Measurements from ENCODE around the gene VPS13A. TPM values are rescaled to one million over a fixed set of nuclear protein-coding genes. Genes with fewer than 3 reads are reported as not detected.

The VPS13A gene
- total RNA-seq, 1 donor from 2014 or later, result 47.7 TPM

DNA sequence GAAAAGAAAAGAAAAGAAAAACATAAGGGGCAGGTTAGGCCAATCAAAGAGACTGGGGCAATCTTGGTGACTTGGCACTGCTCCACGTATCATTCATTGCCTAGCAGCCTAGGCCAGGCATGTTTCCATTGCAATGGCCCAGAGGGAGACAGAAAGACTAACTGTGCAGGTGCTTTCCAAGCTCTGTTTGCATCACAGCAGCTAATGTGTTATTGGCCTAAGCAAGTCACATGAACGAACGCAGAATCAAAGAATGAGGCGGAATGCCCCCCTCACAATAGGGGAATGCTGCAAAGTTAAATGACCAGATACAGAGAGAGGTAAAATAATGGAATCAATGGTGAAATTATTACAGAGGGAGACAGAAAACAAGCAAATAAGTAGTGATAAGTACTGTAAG is 11.1 kb upstream of the VPS13A start:
- Mint-ChIP-seq H3K27me3 (peaks cover 15% of the 10 kb centered on the region), H3K4me3 (no peak overlapping the region), H3K27ac (no peak overlapping the region), H3K36me3 (ENCODE audit: low read depth) (no peaks in the 10 kb centered on the region), H3K4me1 (no peaks in the 10 kb centered on the region), H3K9me3 (no peaks in the 10 kb centered on the region)
- intact Hi-C loops (cut with micrococcal nuclease), result no loop called here
- DNase-seq, result no peak

DNA sequence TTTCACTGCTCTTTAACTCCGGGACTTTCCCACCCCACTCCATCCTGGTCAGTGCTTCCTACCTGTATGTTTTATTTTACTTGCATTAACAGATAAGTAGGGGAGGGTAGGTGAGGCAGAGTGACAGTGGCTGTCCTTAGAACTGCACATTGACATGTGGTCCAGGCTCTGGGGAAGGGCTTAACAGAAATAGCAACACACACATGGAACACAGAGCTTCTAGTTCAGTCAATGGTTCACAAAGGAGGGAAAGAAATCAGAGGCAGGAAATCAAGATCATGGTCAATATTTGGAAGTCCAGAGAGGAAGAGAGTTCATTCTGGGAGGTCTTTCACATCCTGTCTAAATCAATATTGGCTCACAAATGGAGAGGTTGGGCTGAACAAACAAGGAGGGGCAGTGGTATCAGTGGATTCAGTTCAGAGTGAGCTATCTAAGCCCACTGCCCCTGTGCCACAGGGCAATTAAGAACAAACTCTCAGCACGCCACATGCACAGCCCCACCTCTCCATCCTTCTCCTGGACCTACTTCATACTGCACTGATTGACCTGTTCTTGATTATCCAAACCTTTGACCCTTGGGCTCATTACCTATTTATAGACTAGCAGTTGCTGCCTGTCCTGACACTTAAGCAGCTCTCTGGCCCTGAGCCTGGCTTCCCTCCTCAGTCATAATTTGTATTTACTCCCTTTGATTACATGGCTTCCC is 6.2 kb upstream of the VPS13A start:
- Mint-ChIP-seq H3K27me3 (peaks cover 32% of the 10 kb centered on the region), H3K27ac (no peak overlapping the region), H3K4me1 (no peaks in the 10 kb centered on the region), H3K4me3 (no peak overlapping the region), H3K36me3 (ENCODE audit: low read depth) (no peaks in the 10 kb centered on the region), H3K9me3 (no peaks in the 10 kb centered on the region)
- no peak for DNase-seq
- intact Hi-C loops (cut with micrococcal nuclease), result no loop called here

DNA sequence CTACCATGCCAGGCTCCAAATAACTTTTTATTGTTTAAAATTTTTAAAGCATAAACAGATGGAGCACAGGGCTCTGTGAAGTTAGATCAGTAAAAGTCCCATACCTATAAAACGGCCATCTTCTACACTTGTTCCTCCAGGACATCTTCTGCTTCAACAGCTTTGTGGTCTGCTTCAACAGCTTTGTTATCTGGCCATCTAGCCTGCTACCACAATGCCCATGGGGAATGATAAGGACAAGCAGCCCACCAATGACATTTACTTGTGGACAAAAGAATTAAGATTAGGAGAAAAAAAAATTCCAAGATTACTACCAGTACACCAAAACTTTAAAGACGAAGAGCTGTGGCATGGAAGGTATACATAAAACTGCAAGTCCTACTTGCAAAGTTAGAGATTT is 2.2 kb upstream of the VPS13A start:
- intact Hi-C loops (cut with micrococcal nuclease), result loop anchor here (5.0 kb wide), 3 partner anchors 302 to 1122 kb away; partner anchors contain the start of genes GNAQ and PSAT1
- Mint-ChIP-seq H3K4me3 (no peak overlapping the region), H3K9me3 (no peaks in the 10 kb centered on the region), H3K4me1 (peaks cover 16% of the 10 kb centered on the region), H3K27ac (no peak overlapping the region), H3K36me3 (ENCODE audit: low read depth) (peaks cover 6% of the 10 kb centered on the region), H3K27me3 (peaks cover 32% of the 10 kb centered on the region)
- DNase-seq, result no peak

DNA sequence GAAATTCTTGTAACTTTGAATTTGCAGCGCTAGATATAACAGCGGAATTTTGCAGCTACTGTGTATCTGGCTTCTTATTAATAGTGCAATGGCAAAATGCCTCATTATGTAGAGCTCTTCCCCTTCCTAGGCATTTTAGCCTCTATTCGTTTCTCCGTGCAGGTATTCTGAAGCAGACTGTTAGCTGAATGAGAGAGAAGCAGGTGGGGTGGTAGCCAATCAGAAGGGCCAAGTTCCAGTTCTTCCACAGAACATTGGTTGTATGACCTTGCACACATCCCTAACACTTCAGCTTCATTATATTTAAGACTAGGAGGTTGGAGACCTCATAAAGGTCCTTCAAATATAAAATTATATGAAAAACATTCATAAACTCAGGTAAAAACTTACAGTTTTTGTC is 1.2 kb upstream of the VPS13A start:
- H3K4me3 Mint-ChIP-seq, result no peak overlapping the region
- no peak for DNase-seq
- peaks cover 22% of the 10 kb centered on the region for H3K27me3 Mint-ChIP-seq
- peaks cover 20% of the 10 kb centered on the region for H3K4me1 Mint-ChIP-seq
- no peak overlapping the region for H3K27ac Mint-ChIP-seq
- peaks cover 6% of the 10 kb centered on the region for H3K36me3 Mint-ChIP-seq (ENCODE audit: low read depth)
- H3K9me3 Mint-ChIP-seq, result no peaks in the 10 kb centered on the region
- intact Hi-C loops (cut with micrococcal nuclease), result loop anchor here (2.0 to 5.0 kb wide), 4 partner anchors 301 to 1121 kb away; partner anchors contain the start of genes GNAQ and PSAT1

DNA sequence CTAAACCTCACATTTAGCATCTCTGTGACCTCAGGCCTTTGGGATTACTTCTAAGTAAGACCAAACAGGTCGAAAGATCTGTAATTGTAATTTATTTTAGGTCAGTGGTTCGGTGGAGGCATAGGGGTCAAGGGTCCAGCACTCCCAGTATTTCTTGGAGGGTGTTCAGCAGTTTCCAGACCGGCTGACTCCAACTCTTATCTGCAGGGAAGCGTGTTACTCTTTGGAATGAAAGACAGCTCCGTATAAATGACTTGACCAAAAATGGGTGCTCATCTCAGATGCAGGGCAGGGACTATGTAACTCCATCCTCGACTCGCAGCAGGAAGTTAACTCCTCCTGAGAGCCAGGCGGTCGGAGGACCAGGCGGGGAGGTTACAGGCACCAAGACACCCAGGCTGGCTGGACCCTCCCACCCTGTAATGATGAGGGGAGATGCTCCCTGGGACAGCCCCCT is 620 bp upstream of the VPS13A start:
- peak overlapping the region; percentile 72 for H3K27ac Mint-ChIP-seq
- no peaks in the 10 kb centered on the region for H3K9me3 Mint-ChIP-seq
- H3K4me3 Mint-ChIP-seq, result peak overlapping the region; percentile 99
- peaks cover 18% of the 10 kb centered on the region for H3K27me3 Mint-ChIP-seq
- intact Hi-C loops (cut with micrococcal nuclease), result loop anchor here (1.0 to 5.0 kb wide), 5 partner anchors 301 to 1121 kb away; partner anchors contain the start of genes GNAQ, PSAT1 and RFK
- no peak for DNase-seq
- peaks cover 6% of the 10 kb centered on the region for H3K36me3 Mint-ChIP-seq (ENCODE audit: low read depth)
- H3K4me1 Mint-ChIP-seq, result peaks cover 20% of the 10 kb centered on the region

DNA sequence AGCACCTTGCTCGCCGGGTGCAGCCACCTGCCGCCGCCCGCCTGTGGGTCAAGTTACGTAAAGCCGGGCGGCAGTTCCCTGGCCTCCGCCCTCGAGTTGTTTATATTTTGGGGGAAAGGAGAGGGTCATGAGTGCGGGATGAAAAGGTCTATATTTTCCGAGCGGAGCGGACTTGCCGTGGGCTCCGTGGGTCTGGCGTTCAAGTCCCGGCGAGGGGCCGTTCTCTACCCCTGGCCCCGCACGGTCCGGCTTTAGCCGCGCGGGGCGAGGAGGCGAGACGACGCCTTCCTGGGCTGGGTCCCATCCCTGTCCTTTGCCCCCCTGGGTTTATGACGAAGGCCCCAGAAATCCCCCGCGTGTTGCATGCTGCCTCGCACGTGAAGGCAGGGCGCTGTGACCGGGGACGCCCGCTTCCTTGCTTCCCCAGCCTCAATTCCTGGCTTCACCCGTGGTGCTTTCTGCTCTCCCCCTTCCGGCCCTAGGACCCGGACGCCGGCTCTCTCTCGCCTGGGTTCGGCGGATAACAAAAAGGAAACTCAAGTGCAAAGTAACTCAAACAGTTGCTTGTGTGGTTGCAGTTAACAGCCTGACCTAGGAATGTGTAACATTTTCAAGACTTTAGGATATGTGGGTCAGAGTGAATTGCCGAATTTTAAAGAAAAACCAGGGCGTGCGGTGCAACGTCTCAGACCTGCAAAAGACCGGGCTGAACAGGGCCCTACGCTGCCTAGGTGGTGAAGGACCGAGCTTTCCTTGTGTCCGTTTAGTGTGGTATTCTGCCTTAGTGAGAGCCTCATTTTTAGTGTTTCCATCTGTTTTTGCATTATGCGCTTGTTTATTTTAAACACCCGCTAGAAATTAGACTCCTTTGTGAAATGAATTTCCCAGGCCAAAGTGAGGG is 810 bp downstream of the VPS13A start:
- H3K4me1 Mint-ChIP-seq, result peaks cover 24% of the 10 kb centered on the region
- peaks cover 6% of the 10 kb centered on the region for H3K36me3 Mint-ChIP-seq (ENCODE audit: low read depth)
- peak; percentile 87 for DNase-seq
- no peaks in the 10 kb centered on the region for H3K9me3 Mint-ChIP-seq
- H3K27ac Mint-ChIP-seq, result peak overlapping the region; percentile 92
- intact Hi-C loops (cut with micrococcal nuclease), result loop anchor here (1.0 to 5.0 kb wide), 6 partner anchors 9 to 1119 kb away; partner anchors contain the start of genes GNAQ, PSAT1 and RFK
- H3K27me3 Mint-ChIP-seq, result peaks cover 11% of the 10 kb centered on the region
- H3K4me3 Mint-ChIP-seq, result peak overlapping the region; percentile 99

DNA sequence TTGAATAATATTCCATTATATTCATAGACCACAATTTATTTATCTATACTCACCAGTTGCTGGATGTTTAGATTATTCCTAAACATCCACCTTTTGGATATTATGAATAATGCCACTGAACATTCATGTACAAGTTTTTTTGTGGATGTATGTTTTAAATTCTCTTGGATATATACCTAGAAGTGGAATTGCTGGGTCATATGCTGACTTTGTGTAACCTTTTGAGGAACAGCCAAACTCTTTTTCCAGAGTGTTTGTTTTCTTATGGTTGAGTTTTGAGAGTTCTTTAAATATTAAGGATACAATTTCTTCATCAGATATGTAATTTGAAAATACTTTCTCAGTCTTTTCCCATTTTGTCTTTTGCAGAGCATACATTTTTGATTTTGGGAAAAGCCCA is 2.7 kb downstream of the VPS13A start:
- H3K9me3 Mint-ChIP-seq, result no peaks in the 10 kb centered on the region
- peaks cover 11% of the 10 kb centered on the region for H3K27me3 Mint-ChIP-seq
- DNase-seq, result no peak
- intact Hi-C loops (cut with micrococcal nuclease), result no loop called here
- H3K4me3 Mint-ChIP-seq, result peak overlapping the region; percentile 99
- H3K36me3 Mint-ChIP-seq (ENCODE audit: low read depth), result peaks cover 6% of the 10 kb centered on the region
- no peak overlapping the region for H3K27ac Mint-ChIP-seq
- H3K4me1 Mint-ChIP-seq, result peaks cover 24% of the 10 kb centered on the region

DNA sequence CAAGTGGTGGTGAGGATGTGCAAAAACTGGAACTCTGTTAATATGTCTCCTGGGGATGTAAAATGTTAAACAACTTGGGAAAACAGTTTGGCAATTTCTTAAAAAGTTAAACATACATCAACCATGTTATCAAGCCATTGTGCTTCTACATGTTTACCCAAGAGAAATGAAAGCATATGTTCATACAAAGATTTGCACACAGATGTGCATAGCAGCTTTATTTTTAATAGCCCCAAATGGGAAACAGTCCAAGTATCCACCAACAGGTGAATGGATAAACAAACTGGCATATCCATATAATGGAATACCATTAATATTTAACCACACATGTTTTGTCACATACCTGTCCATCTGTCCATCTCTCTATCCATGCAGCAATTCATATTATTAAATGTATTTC is 6.2 kb downstream of the VPS13A start:
- no peak overlapping the region for H3K27ac Mint-ChIP-seq
- peaks cover 4% of the 10 kb centered on the region for H3K9me3 Mint-ChIP-seq
- intact Hi-C loops (cut with micrococcal nuclease), result no loop called here
- H3K36me3 Mint-ChIP-seq (ENCODE audit: low read depth), result peaks cover 10% of the 10 kb centered on the region
- peaks cover 22% of the 10 kb centered on the region for H3K4me1 Mint-ChIP-seq
- no peak for DNase-seq
- no peak overlapping the region for H3K4me3 Mint-ChIP-seq
- no peaks in the 10 kb centered on the region for H3K27me3 Mint-ChIP-seq

DNA sequence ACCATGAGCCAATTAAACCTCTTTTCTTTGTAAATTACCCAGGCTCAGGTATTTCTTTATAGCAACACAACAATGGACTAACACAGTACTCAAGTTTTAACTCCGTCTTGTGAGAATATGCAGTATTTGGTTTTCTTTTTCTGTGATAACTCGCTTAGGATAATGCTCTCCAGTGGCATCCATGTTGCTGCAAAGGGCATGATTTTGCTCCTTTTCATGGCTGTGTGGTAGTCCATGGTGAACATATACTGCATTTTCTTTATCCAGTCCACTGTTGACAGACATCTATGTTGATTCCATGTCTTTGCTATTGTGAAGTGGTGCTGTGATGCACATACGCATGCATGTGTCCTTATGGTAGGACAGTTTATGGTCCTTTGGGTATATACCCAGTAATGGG is 10.9 kb downstream of the VPS13A start:
- DNase-seq, result no peak
- H3K27me3 Mint-ChIP-seq, result no peaks in the 10 kb centered on the region
- intact Hi-C loops (cut with micrococcal nuclease), result no loop called here
- no peak overlapping the region for H3K27ac Mint-ChIP-seq
- peaks cover 19% of the 10 kb centered on the region for H3K9me3 Mint-ChIP-seq
- H3K4me1 Mint-ChIP-seq, result peaks cover 20% of the 10 kb centered on the region
- H3K36me3 Mint-ChIP-seq (ENCODE audit: low read depth), result peaks cover 11% of the 10 kb centered on the region
- H3K4me3 Mint-ChIP-seq, result no peak overlapping the region

DNA sequence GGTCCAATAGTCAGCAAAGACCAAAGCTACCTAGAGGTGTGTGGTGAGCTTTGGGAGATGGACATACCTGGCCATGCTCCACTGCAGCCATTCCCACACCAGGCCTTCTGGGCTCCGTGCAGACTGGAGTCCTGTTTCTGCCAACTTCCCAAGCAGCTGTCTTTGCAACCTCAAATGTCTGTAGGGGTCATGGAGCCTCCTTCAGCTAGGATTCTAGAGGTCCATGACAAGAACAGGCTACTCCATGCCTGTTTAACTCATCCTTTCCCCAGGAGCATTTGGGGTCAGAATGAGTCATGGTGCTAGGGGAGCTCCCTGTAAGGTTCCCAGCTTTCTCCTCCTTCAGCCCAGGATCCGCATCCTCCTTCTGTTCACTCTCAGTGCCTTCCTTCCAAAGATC is 17.1 kb downstream of the VPS13A start:
- Mint-ChIP-seq H3K36me3 (ENCODE audit: low read depth) (peaks cover 3% of the 10 kb centered on the region), H3K4me3 (no peak overlapping the region), H3K27ac (no peak overlapping the region)

DNA sequence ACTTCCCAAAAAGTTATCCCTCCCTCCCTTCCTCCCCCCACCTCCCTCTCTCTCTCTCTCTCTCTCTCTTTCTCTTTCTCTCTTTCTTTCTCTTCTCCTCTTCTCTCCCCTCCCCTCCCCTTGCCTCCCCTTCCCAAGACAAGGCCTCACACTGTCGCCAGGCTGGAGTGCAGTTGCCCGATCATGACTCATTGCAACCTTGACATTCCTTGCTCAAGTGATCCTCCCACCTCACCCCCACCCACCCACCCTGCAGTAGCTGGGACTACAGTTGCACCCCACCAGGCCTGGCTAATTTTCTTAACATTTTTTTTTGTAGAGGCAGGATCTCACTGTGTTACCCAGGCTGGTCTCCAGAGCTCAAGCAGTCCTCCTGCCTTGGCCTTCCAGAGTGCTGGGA is 32.8 kb downstream of the VPS13A start:
- no peak for DNase-seq
- no peaks in the 10 kb centered on the region for H3K9me3 Mint-ChIP-seq
- H3K4me3 Mint-ChIP-seq, result no peak overlapping the region
- peaks cover 20% of the 10 kb centered on the region for H3K36me3 Mint-ChIP-seq (ENCODE audit: low read depth)
- H3K27ac Mint-ChIP-seq, result no peak overlapping the region
- peaks cover 3% of the 10 kb centered on the region for H3K4me1 Mint-ChIP-seq
- H3K27me3 Mint-ChIP-seq, result no peaks in the 10 kb centered on the region
- intact Hi-C loops (cut with micrococcal nuclease), result no loop called here

More for the DNA sequence above, 17.1 kb downstream of the VPS13A start:
- no peak for DNase-seq
- H3K4me1 Mint-ChIP-seq, result peaks cover 23% of the 10 kb centered on the region
- no peaks in the 10 kb centered on the region for H3K27me3 Mint-ChIP-seq
- intact Hi-C loops (cut with micrococcal nuclease), result no loop called here
- H3K9me3 Mint-ChIP-seq, result peaks cover 15% of the 10 kb centered on the region

DNA sequence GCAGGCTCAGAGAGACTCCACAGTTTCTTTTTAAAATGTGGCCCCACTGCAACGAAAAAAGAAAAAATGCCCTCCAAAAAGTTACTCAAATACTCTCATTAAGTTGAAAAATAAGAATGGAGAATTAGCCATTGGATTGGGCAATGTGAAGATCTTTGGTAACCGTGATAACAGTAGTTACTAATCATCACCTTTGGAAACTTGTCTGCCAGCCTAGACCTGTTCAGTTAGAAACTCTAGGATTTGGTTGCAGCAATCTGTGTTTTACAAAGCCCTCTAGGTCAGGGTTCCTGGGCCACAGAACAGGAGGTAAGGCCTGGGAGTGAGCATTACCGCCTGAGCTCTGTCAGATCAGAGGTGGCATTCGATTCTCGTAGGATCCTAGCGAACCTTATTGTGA is 34.2 kb downstream of the VPS13A start:
- Mint-ChIP-seq H3K27me3 (no peaks in the 10 kb centered on the region), H3K27ac (no peak overlapping the region), H3K36me3 (ENCODE audit: low read depth) (peaks cover 15% of the 10 kb centered on the region), H3K4me1 (peaks cover 3% of the 10 kb centered on the region), H3K4me3 (no peak overlapping the region), H3K9me3 (no peaks in the 10 kb centered on the region)
- intact Hi-C loops (cut with micrococcal nuclease), result no loop called here
- no peak for DNase-seq

DNA sequence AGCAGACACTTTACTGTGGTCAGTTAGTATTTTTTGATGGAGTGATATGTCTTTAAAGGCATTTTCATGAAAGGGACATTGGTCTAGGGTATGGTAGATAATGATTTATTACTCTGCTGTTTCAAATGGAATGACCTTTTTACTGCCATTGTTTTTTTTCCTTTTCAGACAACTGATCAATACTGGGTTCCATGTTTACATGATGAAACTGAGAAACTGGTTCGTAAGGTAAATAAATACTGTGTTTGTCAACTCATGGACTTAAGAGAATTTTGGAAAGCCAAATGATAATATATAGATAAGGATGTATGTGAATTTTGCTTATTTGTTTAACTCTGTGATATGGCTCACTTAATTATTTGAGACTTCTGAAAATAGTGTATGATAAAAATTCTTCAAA is 35.5 kb downstream of the VPS13A start:
- Mint-ChIP-seq H3K27me3 (no peaks in the 10 kb centered on the region), H3K36me3 (ENCODE audit: low read depth) (peaks cover 16% of the 10 kb centered on the region), H3K9me3 (no peaks in the 10 kb centered on the region), H3K4me1 (peaks cover under 1% of the 10 kb centered on the region), H3K27ac (no peak overlapping the region), H3K4me3 (no peak overlapping the region)
- intact Hi-C loops (cut with micrococcal nuclease), result no loop called here
- no peak for DNase-seq

DNA sequence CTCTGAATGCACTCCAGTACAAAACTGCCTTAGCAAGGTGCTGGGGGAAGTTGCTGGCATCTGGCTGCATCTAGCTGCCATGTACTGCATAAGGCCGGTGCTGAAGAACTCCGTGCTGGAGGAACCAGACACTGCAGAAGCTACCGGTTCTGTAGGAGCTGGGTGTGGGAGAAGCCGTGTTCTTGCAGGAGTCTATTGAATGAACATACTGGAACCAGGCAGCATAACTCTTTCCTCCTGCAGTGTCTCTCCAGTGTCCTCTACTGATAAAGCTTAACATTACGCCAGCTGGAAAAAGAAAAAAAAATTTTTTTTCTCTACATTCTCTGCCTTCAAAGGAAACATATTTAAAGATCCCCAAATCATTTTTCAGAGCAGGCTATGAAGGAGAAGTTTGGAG is 38.5 kb downstream of the VPS13A start:
- no peaks in the 10 kb centered on the region for H3K27me3 Mint-ChIP-seq
- H3K4me1 Mint-ChIP-seq, result no peaks in the 10 kb centered on the region
- peaks cover 19% of the 10 kb centered on the region for H3K36me3 Mint-ChIP-seq (ENCODE audit: low read depth)
- no peaks in the 10 kb centered on the region for H3K9me3 Mint-ChIP-seq
- intact Hi-C loops (cut with micrococcal nuclease), result no loop called here
- no peak overlapping the region for H3K4me3 Mint-ChIP-seq
- no peak for DNase-seq
- H3K27ac Mint-ChIP-seq, result no peak overlapping the region
